ENCODE measurements around the gene ADGRA1. TPM values are rescaled to one million over a fixed set of nuclear protein-coding genes. Genes with fewer than 3 reads are reported as not detected.
"Not testable (repeated sequence)": the region's sequence is repeated elsewhere in the genome, so short reads cannot be mapped to it uniquely, and the experiment has no call there.

The ADGRA1 gene
- polyA plus RNA-seq, 12 donors, result 1.4 to 5.0 (median 2.6) TPM; not detected in 1

GRCh38 chr10:133142523-133143199, 54.9 kb downstream of the ADGRA1 start:
- no peak for DNase-seq

DNA sequence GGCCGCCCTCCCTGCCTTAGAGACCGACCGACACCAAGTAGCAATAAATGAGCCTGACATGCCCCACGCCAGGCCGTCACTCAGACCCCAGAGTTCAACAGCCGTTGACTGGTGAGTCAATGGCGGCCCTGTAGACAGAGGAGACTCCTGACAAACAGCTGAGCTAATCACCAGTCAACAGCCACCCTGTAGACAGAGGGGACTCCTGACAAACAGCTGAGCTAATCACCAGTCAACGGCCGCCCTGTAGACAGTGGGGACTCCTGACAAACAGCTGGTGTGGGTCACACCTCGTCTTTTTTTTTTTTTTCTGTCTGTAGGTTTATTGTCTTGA, 55.4 kb downstream of the ADGRA1 start:
- DNase-seq, result no peak

- DNase-seq, result no peak
These were observed 55.8 kb downstream of the ADGRA1 start for GRCh38 chr10:133143546-133143945.

DNA sequence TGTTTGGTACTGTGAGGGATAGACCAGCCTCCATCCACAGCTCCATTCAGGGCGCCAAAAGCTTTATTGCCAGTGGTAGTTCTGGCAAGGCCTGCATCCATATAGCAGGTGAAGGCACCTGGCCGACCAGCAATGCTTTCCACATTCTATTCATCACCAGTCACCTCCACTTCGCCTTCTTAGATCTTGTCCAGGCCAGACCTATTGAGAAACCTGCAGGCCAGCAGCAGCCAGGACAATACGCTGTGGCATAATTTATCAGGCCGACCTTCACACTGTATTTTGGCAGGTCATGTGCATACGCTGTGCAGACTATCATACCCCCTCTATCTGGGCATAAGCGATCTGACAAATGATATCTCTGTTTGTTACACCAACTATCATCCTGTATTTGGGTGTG, 57.0 kb downstream of the ADGRA1 start:
- no peak for DNase-seq

GRCh38 chr10:133150226-133150625, 62.5 kb downstream of the ADGRA1 start:
- DNase-seq, result no peak

- no peak for DNase-seq
These were observed 62.9 kb downstream of the ADGRA1 start for GRCh38 chr10:133150656-133151055.

DNA sequence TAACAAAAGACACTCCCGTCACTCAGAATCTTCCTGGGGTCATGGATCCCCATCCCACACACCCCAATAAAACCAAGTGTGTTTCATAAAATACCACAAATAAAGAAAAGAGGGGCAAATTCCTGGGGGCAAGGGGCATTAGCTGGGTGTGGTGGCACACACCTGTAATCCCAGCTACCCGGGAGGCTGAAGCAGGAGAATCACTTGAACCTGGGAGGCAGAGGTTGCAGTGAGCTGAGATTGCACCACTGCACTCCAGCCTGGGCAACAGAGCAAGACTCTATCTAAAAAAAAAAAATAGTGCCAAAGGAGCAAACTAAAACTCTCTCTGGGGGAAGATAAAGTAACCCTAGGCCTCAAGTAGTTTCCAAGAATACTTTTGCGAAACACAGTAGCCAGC, 63.3 kb downstream of the ADGRA1 start:
- DNase-seq, result not testable (repeated sequence)

DNA sequence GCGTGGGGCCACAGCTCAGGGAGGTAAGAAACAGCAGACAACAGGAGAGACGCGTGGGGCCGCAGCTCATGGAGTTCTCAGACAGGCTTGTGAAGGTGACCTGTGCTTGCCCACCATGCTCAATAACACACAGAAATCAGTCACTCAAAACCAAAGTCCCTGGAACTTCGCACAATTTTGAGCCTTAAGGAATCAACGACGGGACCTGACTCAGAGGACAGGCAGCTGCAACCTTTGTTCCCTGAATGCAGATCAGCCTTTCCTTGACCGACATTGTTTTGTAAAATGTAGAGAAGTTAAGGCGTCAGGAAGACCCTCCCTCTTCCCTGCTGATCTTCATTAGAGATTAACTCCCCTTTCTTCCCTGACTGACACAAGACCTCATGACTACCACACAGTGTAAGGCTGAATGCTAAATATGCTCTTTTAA, 63.8 kb downstream of the ADGRA1 start:
- DNase-seq, result no peak

DNA sequence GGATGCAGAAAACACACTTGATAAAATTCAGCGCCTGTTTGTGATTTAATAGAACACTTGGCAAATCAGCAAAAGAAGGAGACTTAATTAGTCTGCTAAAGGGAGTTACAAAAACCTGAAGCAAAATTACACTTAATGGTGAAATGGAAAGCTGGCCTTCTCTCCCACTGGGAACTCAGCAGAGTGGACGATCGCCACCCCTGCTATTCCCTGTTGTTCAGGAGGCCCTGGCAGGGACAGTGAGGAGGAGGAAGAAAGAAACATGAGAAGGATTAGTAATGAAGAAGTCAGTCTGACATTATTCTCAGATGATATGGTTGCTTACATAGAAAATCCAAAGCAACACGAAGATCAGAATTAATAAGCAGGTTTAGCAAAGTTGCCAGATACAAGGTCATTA, 66.7 kb downstream of the ADGRA1 start:
- DNase-seq, result no peak

DNA sequence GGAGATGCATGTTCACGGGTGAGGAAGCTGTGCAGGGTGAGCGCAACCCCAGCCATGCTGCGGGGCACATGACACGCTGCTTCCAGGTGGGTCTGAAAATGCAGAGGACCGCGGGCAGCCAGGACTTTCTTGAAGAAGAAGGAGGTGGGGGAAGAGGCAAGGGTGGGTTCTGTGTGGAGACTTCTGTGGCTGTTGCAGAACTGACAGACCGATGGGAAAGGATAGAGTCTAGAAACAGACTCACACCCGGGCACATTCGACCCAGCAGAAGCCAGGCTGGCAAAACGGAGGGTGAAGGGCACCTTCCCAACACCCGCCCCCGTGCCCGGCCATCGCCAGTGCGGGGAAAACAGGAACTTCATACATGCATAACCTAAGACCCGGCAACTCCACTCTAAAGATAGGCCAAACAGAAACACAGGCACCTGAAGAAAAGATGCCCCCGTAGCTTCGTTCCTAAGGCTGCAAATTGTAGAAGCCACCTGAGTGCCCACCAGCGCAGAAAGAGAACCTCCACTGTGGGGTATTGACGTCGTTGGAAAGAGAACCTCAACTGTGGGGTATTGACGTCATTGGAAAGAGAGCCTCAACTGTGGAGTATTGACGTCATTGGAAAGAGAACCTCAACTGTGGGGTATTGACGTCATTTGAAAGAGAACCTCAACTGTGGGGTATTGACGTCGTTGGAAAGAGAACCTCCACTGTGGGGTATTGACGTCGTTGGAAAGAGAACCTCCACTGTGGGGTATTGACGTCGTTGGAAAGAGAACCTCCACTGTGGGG, 67.5 kb downstream of the ADGRA1 start:
- no peak for DNase-seq

- no peak for DNase-seq
These were observed 69.2 kb downstream of the ADGRA1 start for GRCh38 chr10:133156674-133157579.

GRCh38 chr10:133157662-133158436, 70.1 kb downstream of the ADGRA1 start:
- DNase-seq, result no peak

GRCh38 chr10:133158437-133158755, 70.7 kb downstream of the ADGRA1 start:
- DNase-seq, result no peak

GRCh38 chr10:133158756-133159610, 71.3 kb downstream of the ADGRA1 start:
- no peak for DNase-seq

DNA sequence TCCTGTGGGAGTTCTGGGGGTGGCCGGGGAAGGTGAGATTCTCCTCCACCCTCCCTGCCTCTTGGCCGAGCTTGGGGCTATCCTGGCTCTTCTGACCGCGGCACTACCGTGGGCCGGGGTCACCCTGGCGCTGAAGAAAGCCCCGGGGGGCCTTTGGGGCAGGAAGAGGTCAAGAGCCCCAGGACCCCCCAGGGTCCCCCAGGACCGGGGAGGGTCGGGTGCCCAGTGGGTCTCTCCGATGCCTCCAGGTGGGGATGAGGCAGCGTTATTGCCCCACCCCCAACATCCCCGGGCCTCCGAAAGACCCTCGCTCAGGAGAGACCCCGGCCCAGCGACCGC, 71.9 kb downstream of the ADGRA1 start:
- no peak for DNase-seq

- DNase-seq, result peak; percentile 21
These were observed 72.5 kb downstream of the ADGRA1 start, which contains the start of gene KNDC1 for GRCh38 chr10:133159950-133160825. Gene KNDC1 (plus strand): TSS chr10:133160219. CDS start chr10:133160468, 249 bp downstream.

DNA sequence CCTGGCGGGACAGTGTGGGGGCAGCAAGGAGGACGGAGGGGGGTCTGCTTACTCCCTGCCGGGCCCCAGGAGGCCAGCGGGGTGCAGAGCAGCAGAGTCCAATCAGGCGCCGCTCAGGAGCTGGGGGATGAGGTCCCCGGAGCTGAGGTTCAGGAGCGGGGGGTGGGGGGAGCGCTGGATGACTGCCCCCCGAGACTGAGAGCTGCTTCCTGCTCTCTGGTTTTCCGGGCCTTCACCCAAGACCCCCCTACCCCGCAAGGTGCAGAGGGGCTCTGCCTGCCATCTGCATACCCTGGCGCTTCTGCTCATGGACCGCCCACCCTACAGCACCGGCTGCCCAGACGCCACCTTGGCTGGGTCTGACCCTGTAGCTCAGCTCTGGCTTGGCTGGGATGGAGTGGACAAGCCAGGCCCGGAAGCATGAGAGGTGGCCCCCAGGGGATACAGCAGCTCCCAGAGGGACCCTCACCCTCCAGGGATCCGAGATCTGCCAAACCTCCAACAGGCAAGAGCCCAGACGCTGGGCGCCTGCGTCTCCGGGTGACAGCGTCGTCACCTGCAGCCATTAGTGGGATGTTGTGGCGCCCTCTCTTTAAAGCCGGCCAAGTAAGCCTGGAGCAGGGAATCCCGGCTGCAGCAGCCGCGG, 73.2 kb downstream of the ADGRA1 start:
- DNase-seq, result no peak

- DNase-seq, result no peak
These were observed 73.9 kb downstream of the ADGRA1 start for GRCh38 chr10:133161486-133162109.

All from muscle of arm (tissue), 12 donors.